ENCODE measurements around the gene PICK1. TPM values are rescaled to one million over a fixed set of nuclear protein-coding genes. Genes with fewer than 3 reads are reported as not detected.

PICK1 gene
- total and polyA plus RNA-seq, 2 donors (not counting 3 experiments of a cell fraction or from before 2014, with no cell fraction given): 18.0 to 20.8 TPM

GRCh38 chr22:38050720-38051119 lies 6.5 kb upstream of the PICK1 start:
- CTCF ChIA-PET: interaction anchor here (0.5 kb wide), 1 partner anchor 131 kb away, joined by 3 read pairs; no protein-coding TSS in a partner anchor

More at GRCh38 chr22:38050720-38051119, 6.5 kb upstream of the PICK1 start:
- Histone ChIP-seq H3K4me3 (replicated peaks in 1 of 3; ENCODE audit: insufficient read depth in 1 of 3, low read depth in 1 of 3, low read length in 3 of 3) (no peak overlapping the region), H3K9me1 (replicated peaks; ENCODE audit: control insufficient read depth, extremely low read depth, insufficient read depth, low read length) (no peaks in the 10 kb centered on the region), H3K27ac (ENCODE audit: insufficient read depth, low read depth, low read length) (no peak overlapping the region), H3K27me3 (ENCODE audit: control insufficient read depth in 2 of 2, insufficient read depth in 2 of 2, low read length in 2 of 2) (peaks cover 0 to 2% of the 10 kb centered on the region in 2 experiments), H4K20me1 (replicated peaks; ENCODE audit: control insufficient read depth, extremely low read depth, insufficient read depth, low read length) (no peaks in the 10 kb centered on the region), H2AFZ (ENCODE audit: low read depth, low read length) (no peak overlapping the region), H3K9ac (replicated peaks; ENCODE audit: extremely low read depth, insufficient read depth, low read length) (no peak overlapping the region), H3K4me2 (ENCODE audit: insufficient read depth, low read length) (no peak overlapping the region), H3K36me3 (ENCODE audit: control insufficient read depth in 2 of 2, extremely low read depth in 1 of 2, insufficient read depth in 2 of 2, low read length in 2 of 2) (no peaks in the 10 kb centered on the region), H3K4me1 (ENCODE audit: control insufficient read depth, extremely low read depth, insufficient read depth, low read length) (no peaks in the 10 kb centered on the region), H3K9me3 (replicated peaks; ENCODE audit: control insufficient read depth, insufficient read depth, low read length) (no peaks in the 10 kb centered on the region), H3K79me2 (ENCODE audit: control insufficient read depth, insufficient read depth, low read length) (no peaks in the 10 kb centered on the region)
- intact Hi-C loops (cut with micrococcal nuclease): loop anchor here (5.0 to 10.0 kb wide), 3 partner anchors 254 to 632 kb away; partner anchors contain the start of gene TOMM22
- dilution Hi-C loops (cut with MboI; ENCODE audit: extremely low pct_ligation_motif_present, low sequenced_read_pairs): no loop called here
- no peak for DNase-seq (ENCODE audit: low read depth, low spot score)
- FAIRE-seq: no peak
- POLR2A ChIA-PET: no interaction called here
- BruUV-seq (replicated peaks): no TSS peak
- TF ChIP-seq FOS (IDR thresholded peaks at IDR 0.05; ENCODE audit: borderline replicate concordance, insufficient read depth, low read length) (no peak), POLR2AphosphoS5 (IDR thresholded peaks at IDR 0.05; ENCODE audit: insufficient read depth, low read depth, low read length) (no peak), POLR2A (IDR thresholded peaks at IDR 0.05; ENCODE audit: low read depth, low read length) (no peak), CTCF (IDR thresholded peaks at IDR 0.05; ENCODE audit: extremely low read depth in 1 of 2, insufficient read depth in 1 of 2, low read depth in 1 of 2, low read length in 2 of 2) (no peak), EZH2 (IDR thresholded peaks at IDR 0.05; ENCODE audit: borderline replicate concordance, low read depth, low read length, severe bottlenecking) (no peak)
